BJ (cell line): Measurements from ENCODE around the gene COL5A1. TPM values are rescaled to one million over a fixed set of nuclear protein-coding genes. Genes with fewer than 3 reads are reported as not detected.

Experiments
- CTCF ChIA-PET: fragments of 350-600 bp; formaldehyde crosslinking; extraction: SDS; loops from one replicate; lab custom pipeline; 2021; ENCODE audit warnings: antibody characterized with exemption, inconsistent platforms; lab: Yijun Ruan, JAX
- POLR2A ChIA-PET: fragments of 300-600 bp; sonication (Branson Sonifier 250); formaldehyde crosslinking; extraction: SDS; loops from one replicate; lab custom pipeline; 2021; ENCODE audit warnings: antibody characterized with exemption; lab: Charles Lee
- DNase-seq: peaks from one replicate; pipeline ENCODE4 v3.0.0-alpha.2; 2011; ENCODE audit warnings: low read depth
- H3K27me3 ChIP-seq: 2 replicates; pipeline ENCODE4 v1.6.0; 2011; ENCODE audit warnings: low read length; ENCODE audit not compliant: control insufficient read depth, insufficient read depth
- H3K36me3 ChIP-seq: 2 replicates; pipeline ENCODE4 v1.5.1; 2011; ENCODE audit warnings: low read length; ENCODE audit not compliant: control insufficient read depth, insufficient read depth
- H3K4me3 ChIP-seq: 2 replicates; pipeline ENCODE4 v1.5.1; 2011; ENCODE audit warnings: low read depth, mild to moderate bottlenecking, control low read depth, low read length
- CTCF ChIP-seq: IDR thresholded peaks from 2 replicates; pipeline ENCODE4 v1.5.1; 2011; ENCODE audit warnings: low read depth, mild to moderate bottlenecking, control low read depth, inconsistent platforms, low read length, moderate library complexity; ENCODE audit not compliant: insufficient read depth
- polyA plus RNA-seq: library from polyadenylated mRNA; depleted of rRNA; stranded (reverse); fragments of >200 nt; gene quantifications from 2 replicates; pipeline ENCODE4 v1.2.3, GENCODE V29; 2011

The COL5A1 gene
- polyA plus RNA-seq, 1 experiment, result 251 TPM

DNA sequence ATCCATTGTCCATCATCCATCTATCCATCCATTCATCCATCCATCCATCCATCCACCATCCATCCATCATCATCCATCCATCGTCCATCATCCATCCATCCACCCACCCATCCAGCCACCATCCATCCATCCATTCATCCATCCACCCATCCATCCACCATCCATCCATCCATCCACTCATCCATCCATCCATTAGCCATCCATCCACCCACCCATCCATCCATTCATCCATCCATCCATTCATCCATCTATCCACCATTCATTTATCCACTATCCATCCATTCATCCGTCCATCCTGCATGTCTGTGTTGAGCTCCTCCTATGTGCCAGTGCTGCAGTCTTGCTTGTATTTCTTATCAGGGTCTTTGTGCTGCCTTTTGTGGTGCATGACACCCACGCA is 44.2 kb downstream of the COL5A1 start:
- no peak for DNase-seq
- CTCF ChIA-PET, result no interaction called here
- H3K27me3 ChIP-seq, result no peaks in the 10 kb centered on the region
- TF ChIP-seq CTCF, result no peak
- POLR2A ChIA-PET, result no interaction called here
- H3K4me3 ChIP-seq, result no peak overlapping the region
- peaks cover 29% of the 10 kb centered on the region for H3K36me3 ChIP-seq

GRCh38 chr9:134686896-134687295 is 45.3 kb downstream of the COL5A1 start:
- ChIA-PET POLR2A (no interaction called here), CTCF (interaction anchor here (0.9 to 1.5 kb wide), 4 partner anchors 11 to 26 kb away, joined by 3 to 5 read pairs (median 4); no protein-coding TSS in a partner anchor)
- no peak overlapping the region for H3K4me3 ChIP-seq
- DNase-seq, result no peak
- no peaks in the 10 kb centered on the region for H3K27me3 ChIP-seq
- TF ChIP-seq CTCF, result no peak
- peaks cover 40% of the 10 kb centered on the region for H3K36me3 ChIP-seq

DNA sequence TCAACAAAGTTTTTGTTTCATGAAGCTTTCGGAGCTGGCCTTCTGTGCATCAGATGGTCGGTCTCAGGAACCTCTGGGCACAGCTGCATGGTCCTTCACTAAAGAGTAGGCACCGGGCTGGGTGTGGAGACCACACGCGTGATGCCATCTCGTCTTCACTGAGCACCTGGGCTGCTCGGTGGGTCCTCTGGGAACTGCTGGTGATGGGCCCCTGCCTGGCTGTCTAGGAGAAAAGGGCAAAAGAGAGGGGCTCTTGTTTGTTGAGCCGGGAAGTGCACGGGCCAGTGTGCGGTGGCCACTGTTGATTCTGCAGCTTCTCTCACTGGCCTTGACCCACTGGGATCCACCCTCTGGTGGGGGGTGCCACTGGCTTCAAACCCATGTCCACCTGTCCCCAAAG is 46.0 kb downstream of the COL5A1 start:
- peaks cover 45% of the 10 kb centered on the region for H3K36me3 ChIP-seq
- no peaks in the 10 kb centered on the region for H3K27me3 ChIP-seq
- no peak overlapping the region for H3K4me3 ChIP-seq
- ChIA-PET POLR2A (no interaction called here), CTCF (interaction anchor here (0.9 to 1.5 kb wide), 6 partner anchors 10 to 238 kb away, joined by 3 to 7 read pairs (median 5); no protein-coding TSS in a partner anchor)
- DNase-seq, result no peak
- TF ChIP-seq CTCF, result no peak

DNA sequence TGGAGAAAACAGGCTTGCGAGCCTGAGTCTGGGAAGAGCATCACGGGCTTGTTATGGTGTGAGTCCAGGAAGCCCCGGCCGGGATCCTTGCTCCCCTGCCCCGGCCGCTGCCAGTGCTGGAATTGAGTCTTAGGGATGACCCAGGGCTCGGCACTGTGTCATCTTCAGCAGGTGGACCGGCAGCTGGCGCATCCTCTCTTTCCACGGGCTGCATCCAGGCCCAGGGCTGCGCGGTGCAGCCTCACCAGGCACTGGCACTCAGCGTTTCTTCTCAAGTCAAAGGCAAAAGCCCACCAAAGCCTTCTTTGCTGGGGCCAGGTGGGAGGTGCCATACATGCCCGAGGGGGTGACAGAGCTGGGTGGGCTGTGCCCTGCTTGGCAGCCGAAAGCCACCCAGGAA is 46.6 kb downstream of the COL5A1 start:
- Histone ChIP-seq H3K36me3 (peaks cover 47% of the 10 kb centered on the region), H3K27me3 (no peaks in the 10 kb centered on the region), H3K4me3 (no peak overlapping the region)
- ChIA-PET POLR2A (interaction anchor here (0.6 kb wide), 1 partner anchor 63 kb away, joined by 4 read pairs; no protein-coding TSS in a partner anchor), CTCF (interaction anchor here (1.1 to 3.7 kb wide), 5 partner anchors 17 to 239 kb away, joined by 3 to 25 read pairs (median 7); no protein-coding TSS in a partner anchor)
- no peak for DNase-seq
- TF ChIP-seq CTCF, result no peak

DNA sequence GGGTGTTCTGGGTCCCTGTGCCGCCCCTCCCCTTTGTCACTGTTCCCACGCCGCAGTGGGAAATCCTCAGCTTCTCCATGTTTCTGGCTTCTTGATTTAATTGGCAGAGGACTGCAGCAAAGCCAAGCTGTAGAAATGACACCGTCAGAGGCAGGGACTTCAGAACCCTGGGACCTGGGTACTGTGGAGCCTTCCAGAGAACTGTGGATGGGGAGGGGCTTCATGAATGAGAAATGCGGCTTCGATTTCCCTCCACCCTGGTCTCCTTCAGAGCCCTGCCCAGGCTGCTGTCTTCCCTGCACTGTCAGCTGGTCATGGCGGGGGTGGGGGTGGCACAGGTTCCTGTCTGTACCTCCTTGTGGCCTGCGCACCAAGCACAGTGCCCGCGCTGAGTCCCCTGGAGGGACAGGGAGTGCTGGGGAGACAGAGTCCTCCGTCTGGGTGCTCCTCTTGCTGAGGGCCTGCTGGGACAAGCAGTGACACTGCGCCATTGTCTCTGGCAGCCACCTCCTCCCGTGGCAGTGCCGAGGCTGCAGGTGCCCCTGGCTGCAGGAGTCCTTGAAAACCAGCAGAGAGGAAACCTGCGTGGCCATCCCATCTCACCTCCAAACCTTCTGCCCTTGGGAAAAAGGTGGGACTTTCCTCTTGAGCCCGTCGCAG is 47.2 kb downstream of the COL5A1 start:
- TF ChIP-seq CTCF, result no peak
- CTCF ChIA-PET, result interaction anchor here (0.6 to 3.7 kb wide), 15 partner anchors 9 to 240 kb away, joined by 3 to 25 read pairs (median 6); no protein-coding TSS in a partner anchor
- POLR2A ChIA-PET, result interaction anchor here (0.6 kb wide), 1 partner anchor 64 kb away, joined by 4 read pairs; no protein-coding TSS in a partner anchor
- no peak for DNase-seq
- H3K4me3 ChIP-seq, result no peak overlapping the region
- no peaks in the 10 kb centered on the region for H3K27me3 ChIP-seq
- H3K36me3 ChIP-seq, result peaks cover 53% of the 10 kb centered on the region
